Measurements from ENCODE around the gene RGS12. TPM values are rescaled to one million over a fixed set of nuclear protein-coding genes. Genes with fewer than 3 reads are reported as not detected.
A peak's percentile ranks its signal among the peaks of the same experiment; 100 is the strongest.

RGS12 gene
- total RNA-seq, 4 donors from 2014 or later, result 14.6 to 25.1 (median 20.9) TPM

DNA sequence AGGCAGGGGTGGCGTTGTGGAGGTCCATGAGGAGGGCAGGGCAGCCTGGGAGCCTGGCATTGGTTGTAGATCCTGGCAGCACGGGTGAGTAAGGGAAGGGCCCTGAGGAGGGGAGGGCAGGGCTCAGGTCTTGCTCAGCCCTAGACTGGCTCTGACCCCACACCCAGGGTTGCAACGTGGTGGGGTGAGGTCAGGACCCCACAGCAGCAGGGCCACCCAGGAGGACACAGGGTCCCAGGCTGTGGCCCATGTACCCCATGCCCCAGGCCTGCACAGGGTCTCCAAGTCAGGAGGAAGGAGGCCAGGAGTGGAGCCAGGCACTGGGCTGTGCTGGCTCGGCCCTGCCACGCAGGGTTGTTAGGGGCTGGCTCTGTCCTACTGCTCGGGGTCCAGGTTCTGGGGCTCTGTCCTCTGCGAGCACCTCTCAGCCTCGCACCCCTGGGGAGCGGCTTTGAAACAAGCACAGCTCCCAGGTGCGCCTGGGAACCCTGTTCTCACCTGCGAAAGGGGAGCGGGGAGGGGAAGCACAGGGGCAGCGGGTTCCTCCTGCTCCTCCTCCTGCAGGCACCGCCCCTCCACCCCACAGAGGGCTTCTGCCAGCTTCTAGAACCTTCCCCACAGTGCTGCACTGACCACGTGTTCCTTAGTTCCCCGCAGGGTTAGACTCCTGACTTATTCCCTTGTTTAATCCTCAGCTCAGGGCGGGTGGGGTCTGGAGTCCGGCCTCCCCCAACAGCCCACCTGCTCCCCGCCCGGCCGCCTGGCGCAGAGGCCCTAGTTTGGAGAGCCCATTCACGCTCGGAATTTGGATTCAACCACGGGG, 23.5 kb upstream of the RGS12 start:
- no peak for TF ChIP-seq POLR2A (IDR thresholded peaks at IDR 0.05)
- TF ChIP-seq, protein P1, sequence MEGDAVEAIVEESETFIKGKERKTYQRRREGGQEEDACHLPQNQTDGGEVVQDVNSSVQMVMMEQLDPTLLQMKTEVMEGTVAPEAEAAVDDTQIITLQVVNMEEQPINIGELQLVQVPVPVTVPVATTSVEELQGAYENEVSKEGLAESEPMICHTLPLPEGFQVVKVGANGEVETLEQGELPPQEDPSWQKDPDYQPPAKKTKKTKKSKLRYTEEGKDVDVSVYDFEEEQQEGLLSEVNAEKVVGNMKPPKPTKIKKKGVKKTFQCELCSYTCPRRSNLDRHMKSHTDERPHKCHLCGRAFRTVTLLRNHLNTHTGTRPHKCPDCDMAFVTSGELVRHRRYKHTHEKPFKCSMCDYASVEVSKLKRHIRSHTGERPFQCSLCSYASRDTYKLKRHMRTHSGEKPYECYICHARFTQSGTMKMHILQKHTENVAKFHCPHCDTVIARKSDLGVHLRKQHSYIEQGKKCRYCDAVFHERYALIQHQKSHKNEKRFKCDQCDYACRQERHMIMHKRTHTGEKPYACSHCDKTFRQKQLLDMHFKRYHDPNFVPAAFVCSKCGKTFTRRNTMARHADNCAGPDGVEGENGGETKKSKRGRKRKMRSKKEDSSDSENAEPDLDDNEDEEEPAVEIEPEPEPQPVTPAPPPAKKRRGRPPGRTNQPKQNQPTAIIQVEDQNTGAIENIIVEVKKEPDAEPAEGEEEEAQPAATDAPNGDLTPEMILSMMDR (IDR thresholded peaks at IDR 0.05), result no peak
- H3K27ac ChIP-seq, result no peak overlapping the region

DNA sequence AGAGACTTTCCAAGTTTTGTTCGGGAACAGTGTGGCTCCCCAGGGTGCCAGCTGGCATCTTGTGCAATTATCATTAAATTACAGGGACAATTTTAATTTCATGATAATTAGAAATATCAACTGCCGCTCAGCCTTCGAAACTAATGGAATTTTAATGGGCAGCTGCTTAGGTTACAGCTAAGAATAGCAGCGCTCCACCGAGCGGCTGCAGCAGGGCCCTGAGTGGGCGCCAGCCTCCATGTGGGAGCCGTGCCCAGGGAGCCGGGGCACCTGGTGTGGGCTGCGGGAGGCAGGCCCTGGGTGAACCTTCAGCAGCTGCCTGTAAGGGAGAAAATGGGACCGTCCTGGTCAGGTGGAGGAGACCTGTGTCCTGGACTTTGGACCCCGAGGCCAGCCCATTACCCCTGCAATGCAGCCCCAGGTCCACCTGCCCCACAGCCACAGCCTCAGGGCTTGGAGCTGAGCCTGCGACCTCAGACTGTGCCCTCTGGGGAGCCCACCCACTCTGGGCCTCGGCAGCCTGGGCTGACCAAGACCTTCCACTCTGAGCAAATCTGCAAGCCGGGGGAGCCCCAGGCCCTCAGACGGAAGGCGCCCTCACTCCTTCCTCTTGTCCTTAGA, 22.7 kb upstream of the RGS12 start:
- no peak overlapping the region for H3K27ac ChIP-seq
- no peak for TF ChIP-seq POLR2A (IDR thresholded peaks at IDR 0.05)
- TF ChIP-seq, protein P1 (IDR thresholded peaks at IDR 0.05), result no peak
- H3K27me3 ChIP-seq, result no peaks in the 10 kb centered on the region
- intact Hi-C loops (cut with DNase I), result no loop called here
- H3K4me3 ChIP-seq (replicated peaks in 1 of 3), result no peak overlapping the region
- DNase-seq, result peak in 1 of 2 donors; percentile 1
- no peaks in the 10 kb centered on the region for H3K4me1 ChIP-seq
- H3K9me3 ChIP-seq, result no peaks in the 10 kb centered on the region
- H3K36me3 ChIP-seq, result no peaks in the 10 kb centered on the region
- 82 to 88% methylated on average over 16 of the region's 17 CpGs for WGBS, 2 donors

More for the DNA sequence above, 23.5 kb upstream of the RGS12 start:
- 80 to 86% methylated on average over 13 to 18 of the region's 25 CpGs for WGBS, 2 donors
- no peak overlapping the region for H3K4me3 ChIP-seq (replicated peaks in 1 of 3)
- no peaks in the 10 kb centered on the region for H3K4me1 ChIP-seq
- DNase-seq, result no peak
- H3K36me3 ChIP-seq, result no peaks in the 10 kb centered on the region
- no peaks in the 10 kb centered on the region for H3K9me3 ChIP-seq
- no peaks in the 10 kb centered on the region for H3K27me3 ChIP-seq
- intact Hi-C loops (cut with DNase I), result no loop called here

DNA sequence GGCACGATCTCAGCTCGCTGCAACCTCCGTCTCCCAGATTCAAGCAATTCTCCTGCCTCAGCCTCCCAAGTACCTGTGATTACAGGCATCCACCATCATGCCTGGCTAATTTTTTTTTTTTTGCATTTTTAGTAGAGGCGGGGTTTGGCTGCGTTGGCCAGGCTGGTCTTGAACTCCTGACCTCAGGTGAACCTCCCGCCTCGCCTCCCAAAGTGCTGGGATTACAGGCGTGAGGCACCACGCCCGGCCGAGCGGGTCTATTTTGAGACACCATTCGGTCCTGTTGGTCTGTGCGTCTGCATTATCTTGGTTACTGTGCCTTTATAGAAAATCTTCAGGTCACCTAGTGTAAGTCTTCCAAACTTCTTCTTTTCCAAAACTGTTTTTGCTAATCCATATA, 21.7 kb upstream of the RGS12 start:
- Histone ChIP-seq H3K27ac (no peak overlapping the region), H3K36me3 (no peaks in the 10 kb centered on the region), H3K4me1 (no peaks in the 10 kb centered on the region), H3K9me3 (no peaks in the 10 kb centered on the region), H3K27me3 (no peaks in the 10 kb centered on the region), H3K4me3 (replicated peaks in 1 of 3) (no peak overlapping the region)
- WGBS, 2 donors, result 92 to 94% methylated on average over 14 of the region's 14 CpGs
- TF ChIP-seq, protein P1 (IDR thresholded peaks at IDR 0.05), result no peak
- TF ChIP-seq POLR2A (IDR thresholded peaks at IDR 0.05), result no peak
- no peak for DNase-seq
- intact Hi-C loops (cut with DNase I), result no loop called here

DNA sequence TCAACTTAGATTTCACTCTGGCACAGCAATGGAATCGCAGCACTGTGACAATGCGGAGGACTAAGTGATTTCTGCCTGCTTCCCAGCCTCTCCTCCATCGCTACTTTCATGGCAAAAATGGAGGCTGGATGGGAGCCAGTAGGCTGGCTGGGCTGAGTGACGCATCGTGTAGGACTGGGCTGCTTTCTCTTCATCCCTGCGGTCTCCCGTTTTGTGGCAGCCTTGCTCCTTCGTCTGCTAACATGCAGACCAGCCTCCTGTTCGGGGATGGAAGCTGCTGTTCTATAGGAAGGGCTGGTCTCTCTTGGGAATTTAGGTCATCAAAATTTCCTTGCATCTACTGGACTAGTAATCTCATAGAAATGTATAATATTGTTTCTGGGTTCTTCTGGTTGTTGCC, 15.8 kb upstream of the RGS12 start:
- WGBS, 2 donors, result 88% methylated on average over 9 of the region's 9 CpGs
- no peak for DNase-seq
- H3K36me3 ChIP-seq, result no peaks in the 10 kb centered on the region
- intact Hi-C loops (cut with DNase I), result no loop called here
- no peaks in the 10 kb centered on the region for H3K9me3 ChIP-seq
- H3K4me3 ChIP-seq (replicated peaks in 1 of 3), result no peak overlapping the region
- H3K4me1 ChIP-seq, result no peaks in the 10 kb centered on the region
- no peak for TF ChIP-seq POLR2A (IDR thresholded peaks at IDR 0.05)
- TF ChIP-seq, protein P1 (IDR thresholded peaks at IDR 0.05), result no peak
- H3K27ac ChIP-seq, result no peak overlapping the region
- H3K27me3 ChIP-seq, result no peaks in the 10 kb centered on the region

DNA sequence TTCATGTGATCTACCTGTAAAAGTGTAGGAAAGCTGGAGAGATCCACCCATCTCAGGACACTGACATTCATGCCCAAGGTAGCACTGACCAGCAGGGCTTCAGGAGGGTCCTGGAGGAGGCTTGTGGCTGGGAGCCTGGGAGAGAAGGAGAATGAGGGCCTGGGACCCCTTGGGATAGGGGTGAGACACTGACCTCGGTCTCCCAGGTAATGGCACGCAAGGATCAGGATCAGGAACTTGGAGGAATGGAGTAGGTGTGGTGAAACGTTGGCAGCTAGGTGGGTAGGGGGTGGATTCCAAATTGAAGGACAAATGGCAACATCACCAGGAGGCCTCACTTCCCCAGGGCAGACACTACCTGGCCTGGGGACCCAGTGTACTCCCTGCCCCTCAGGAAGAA, 12.4 kb upstream of the RGS12 start:
- no peak overlapping the region for H3K4me3 ChIP-seq (replicated peaks in 1 of 3)
- H3K9me3 ChIP-seq, result no peaks in the 10 kb centered on the region
- no peak overlapping the region for H3K27ac ChIP-seq
- H3K27me3 ChIP-seq, result no peaks in the 10 kb centered on the region
- WGBS, 2 donors, result 88 to 96% methylated on average over 3 of the region's 3 CpGs
- H3K36me3 ChIP-seq, result no peaks in the 10 kb centered on the region
- intact Hi-C loops (cut with DNase I), result no loop called here
- no peaks in the 10 kb centered on the region for H3K4me1 ChIP-seq
- no peak for TF ChIP-seq POLR2A (IDR thresholded peaks at IDR 0.05)
- TF ChIP-seq, protein P1 (IDR thresholded peaks at IDR 0.05), result no peak
- no peak for DNase-seq

All from thyroid gland (tissue), 4 donors.